ENCODE measurements around the gene MIEF1. TPM values are rescaled to one million over a fixed set of nuclear protein-coding genes. Genes with fewer than 3 reads are reported as not detected.

Gene MIEF1
- 17.8 and 30.7 TPM in 2 replicates for total RNA-seq

DNA sequence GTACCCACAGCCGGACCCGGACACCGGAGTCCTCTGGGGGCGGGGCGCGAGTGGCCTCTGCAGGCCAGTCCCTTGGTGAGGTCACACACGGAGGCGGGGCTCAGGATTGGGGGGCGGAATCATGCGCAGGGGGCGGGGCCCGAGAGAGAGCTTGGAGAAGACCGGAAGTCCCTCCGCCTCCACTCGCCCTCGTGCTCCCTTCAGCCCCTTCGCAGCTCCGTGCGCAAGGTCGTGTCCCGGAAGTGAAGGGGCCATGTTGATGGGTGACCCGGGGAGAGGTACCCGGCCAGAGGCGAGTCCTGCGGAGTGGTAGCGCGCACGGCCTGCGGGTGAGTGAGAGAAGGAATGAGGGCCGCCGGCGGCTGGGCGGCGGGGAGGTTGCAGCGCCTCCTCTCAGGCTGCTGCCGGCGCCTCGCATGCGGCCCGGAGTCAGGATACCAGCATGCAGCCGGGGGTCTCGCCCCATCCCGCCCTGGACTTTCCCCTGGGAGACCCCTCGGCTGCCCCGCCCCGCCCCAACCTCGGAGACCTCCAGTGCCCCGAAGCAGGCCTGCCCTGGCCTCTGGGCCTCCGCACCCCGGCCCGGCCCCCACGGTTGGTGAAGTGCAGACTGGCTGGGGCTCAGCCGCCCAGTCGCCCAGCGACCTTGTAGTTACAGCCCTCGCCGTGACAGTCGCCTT is at the start of gene MIEF1:
Gene MIEF1, plus strand, starts transcription at position 182 of the 680 bp plus-strand sequence. CDS start 9,005 bp downstream, outside the sequence.

DNA sequence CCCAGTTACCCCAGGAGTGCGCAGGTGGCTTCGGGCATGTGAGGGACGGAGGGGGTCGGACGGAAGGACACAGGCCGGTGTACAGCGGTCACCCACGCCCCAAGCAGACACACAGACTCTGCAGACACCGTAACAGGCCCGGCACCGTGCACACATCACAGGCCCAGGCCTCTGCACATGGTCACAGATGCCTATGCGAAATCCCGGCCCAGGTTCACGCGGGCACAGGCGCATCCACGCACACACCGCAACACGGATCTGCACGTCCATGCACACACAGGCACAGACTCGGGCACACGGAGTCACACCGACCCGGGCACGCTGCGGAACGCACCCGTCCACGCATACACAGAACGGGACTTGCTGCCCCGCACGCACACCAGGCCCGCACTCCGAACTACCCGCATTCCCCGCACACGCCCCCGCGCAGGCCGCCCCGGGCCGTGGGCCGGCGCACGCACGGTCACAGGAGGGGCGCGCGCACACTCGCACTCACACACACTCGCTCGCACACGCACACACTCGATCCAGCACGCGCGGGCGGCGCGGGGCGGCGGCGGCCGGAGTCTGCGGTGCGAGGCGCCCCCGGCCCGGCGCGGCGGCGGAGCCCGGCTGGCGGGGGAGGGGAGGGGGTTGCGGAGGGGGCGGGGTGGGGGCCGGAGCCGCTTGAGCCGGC is 45.4 kb upstream of the MIEF1 start, which contains the start of gene MGAT3:
Gene MGAT3, plus strand, starts transcription at position 491 of the 676 bp plus-strand sequence. CDS start 30,336 bp downstream, outside the sequence.

DNA sequence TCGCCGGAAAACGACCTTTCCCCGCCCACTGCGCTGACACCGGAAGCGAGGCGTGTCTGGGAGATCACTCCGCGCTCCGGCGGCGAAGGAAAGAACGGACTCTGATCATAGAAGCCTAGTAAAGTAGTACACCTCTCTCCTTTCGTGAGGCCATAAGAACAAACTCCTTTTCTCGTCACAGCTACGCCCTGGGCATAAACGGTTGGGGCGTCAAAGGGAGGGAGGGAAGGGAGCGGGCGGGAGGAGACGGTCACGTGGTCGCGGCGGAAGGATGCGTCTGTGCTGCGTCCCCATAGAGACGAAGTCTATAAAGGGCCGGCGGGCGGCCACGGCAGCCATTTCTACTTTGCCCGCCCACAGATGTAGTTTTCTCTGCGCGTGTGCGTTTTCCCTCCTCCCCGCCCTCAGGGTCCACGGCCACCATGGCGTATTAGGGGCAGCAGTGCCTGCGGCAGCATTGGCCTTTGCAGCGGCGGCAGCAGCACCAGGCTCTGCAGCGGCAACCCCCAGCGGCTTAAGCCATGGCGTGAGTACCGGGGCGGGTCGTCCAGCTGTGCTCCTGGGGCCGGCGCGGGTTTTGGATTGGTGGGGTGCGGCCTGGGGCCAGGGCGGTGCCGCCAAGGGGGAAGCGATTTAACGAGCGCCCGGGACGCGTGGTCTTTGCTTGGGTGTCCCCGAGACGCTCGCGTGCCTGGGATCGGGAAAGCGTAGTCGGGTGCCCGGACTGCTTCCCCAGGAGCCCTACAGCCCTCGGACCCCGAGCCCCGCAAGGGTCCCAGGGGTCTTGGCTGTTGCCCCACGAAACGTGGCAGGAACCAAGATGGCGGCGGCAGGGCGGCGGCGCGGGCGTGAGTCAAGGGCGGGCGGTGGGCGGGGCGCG is 18.4 kb downstream of the MIEF1 start, which contains the start of gene ATF4:
Gene ATF4, plus strand, starts transcription at position 337 of the 880 bp plus-strand sequence. CDS start 884 bp downstream, outside the sequence.

DNA sequence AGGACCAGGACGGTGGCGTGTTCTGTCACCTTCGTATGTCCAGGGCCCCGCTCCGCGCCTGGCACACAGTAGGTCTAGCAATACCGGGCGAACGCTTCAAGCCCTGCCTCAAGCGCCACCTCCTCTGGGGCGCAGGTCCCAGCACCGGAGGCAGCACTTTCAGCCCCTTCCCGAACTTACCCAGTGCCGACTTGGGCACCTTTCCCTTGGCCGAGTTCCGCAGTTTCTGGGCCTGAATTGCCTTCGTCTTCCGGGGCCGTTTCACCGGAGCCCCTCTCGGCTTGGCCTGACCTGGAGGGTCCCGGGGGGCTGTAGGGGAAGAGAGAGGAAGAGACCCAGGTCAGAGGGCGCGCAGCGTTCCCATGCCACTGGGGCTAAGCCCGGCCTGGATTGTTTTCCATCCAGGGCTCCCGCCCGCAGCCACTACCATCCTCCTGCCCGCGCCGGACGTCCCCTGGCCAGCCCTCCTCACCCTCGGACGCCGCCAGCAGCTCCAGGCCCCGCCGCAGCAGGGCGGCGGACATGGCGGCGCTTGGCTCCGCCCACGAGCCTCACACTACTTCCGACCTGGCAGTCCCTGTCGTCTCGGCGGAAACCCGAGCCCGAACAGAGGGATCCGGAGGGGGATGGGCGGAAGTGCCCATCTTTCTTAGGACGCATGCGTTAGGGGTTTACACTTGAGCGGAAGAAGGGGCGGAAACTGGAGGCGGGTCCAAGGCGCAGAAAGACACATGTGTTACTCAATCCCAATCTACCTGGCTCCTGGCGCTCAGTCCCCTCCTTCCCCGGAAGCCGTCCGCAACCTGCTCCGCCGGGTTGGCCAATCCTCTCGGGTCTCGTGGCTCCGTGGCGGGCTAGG is 30.4 kb downstream of the MIEF1 start, which contains the start of gene RPS19BP1:
Gene RPS19BP1, minus strand, starts transcription at position 534 of the 859 bp plus-strand sequence. Its CDS starts 10 bp downstream, at position 524.

Other genes with a start within 250 kb of the MIEF1 start
- 2,719 and 2,744 TPM in 2 replicates for gene RPL3, start 182.7 kb upstream of the MIEF1 start, total RNA-seq
- gene SYNGR1, start 152.3 kb upstream of the MIEF1 start, total RNA-seq, result 3.8 and 14.9 TPM in 2 replicates
- gene TAB1, start 102.5 kb upstream of the MIEF1 start, total RNA-seq, result 10.7 and 13.2 TPM in 2 replicates
- gene MGAT3, start 45.3 kb upstream of the MIEF1 start, total RNA-seq, result 1.3 and 3.1 TPM in 2 replicates
- 150 and 205 TPM in 2 replicates for gene ATF4, start 18.3 kb downstream of the MIEF1 start, total RNA-seq
- 38.3 and 54.3 TPM in 2 replicates for gene RPS19BP1, start 30.5 kb downstream of the MIEF1 start, total RNA-seq
- gene CACNA1I, start 68.5 kb downstream of the MIEF1 start, total RNA-seq, result under 0.01 TPM in 1 of 2 replicates, not detected in the other